PFSK-1 (cell line): ENCODE data around the gene CALCOCO2.

Experiments
- POLR2AphosphoS5 ChIP-seq: IDR thresholded peaks from 2 replicates; pipeline ENCODE4 v1.6.1; 2012; ENCODE audit warnings: low read depth, mild to moderate bottlenecking, control low read depth, low read length, moderate library complexity
- SIN3A ChIP-seq: IDR thresholded peaks from 2 replicates; pipeline ENCODE4 v1.6.1; 2012; ENCODE audit warnings: mild to moderate bottlenecking, low read length, moderate library complexity, borderline replicate concordance; ENCODE audit not compliant: insufficient read depth
- TAF1 ChIP-seq: IDR thresholded peaks from 2 replicates; pipeline ENCODE4 v1.6.1; 2012; ENCODE audit warnings: low read length, control low read depth, borderline replicate concordance; ENCODE audit not compliant: insufficient read depth
- TF ChIP-seq, protein P1 (sequence below), 2 experiments: IDR thresholded peaks; 2 replicates each; pipeline versions ENCODE4 v1.6.1 to v1.8.0; 2011 to 2012; ENCODE audit warnings: low read depth in 2 of 2, low read length in 2 of 2, control low read depth in 1 of 2, inconsistent platforms in 1 of 2, mild to moderate bottlenecking in 1 of 2, moderate library complexity in 1 of 2; ENCODE audit not compliant: insufficient read depth in 1 of 2

DNA sequence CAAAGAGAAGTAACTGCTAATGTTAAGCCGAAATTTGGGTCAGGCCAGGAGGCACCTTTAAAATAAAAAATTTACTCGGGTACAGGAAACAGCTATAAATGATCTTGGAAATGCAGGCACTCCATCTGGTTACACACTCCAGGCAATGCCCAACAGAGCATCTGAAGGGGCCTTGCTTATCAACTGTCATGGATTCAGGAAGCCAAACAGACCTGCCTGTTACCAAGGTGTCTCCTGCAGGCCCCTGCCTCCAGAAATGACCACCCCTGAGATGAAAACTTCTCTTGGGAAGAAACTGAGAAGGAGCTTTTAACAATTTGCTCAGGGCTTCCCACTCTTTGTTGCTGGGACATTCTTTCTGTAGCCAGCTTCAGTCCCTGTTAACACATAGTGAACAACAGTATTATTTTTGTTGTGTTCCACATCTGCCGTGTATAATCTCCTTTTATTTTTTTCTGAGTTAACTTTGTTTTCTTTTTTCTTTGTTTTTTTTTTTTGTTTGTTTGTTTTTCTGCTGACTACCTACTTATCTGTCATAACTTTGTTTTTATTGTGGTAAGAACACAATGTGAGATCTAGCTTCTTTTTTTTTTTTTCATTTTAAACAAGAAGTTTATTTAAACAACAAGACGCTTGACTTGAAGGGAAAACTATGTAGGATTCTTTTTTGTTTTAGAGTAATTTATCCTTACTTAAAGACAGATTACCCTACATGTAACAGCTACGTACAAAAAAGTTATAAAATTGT lies 43.0 kb downstream of the CALCOCO2 start:
- TF ChIP-seq POLR2AphosphoS5, result no peak
- TF ChIP-seq, protein P1, sequence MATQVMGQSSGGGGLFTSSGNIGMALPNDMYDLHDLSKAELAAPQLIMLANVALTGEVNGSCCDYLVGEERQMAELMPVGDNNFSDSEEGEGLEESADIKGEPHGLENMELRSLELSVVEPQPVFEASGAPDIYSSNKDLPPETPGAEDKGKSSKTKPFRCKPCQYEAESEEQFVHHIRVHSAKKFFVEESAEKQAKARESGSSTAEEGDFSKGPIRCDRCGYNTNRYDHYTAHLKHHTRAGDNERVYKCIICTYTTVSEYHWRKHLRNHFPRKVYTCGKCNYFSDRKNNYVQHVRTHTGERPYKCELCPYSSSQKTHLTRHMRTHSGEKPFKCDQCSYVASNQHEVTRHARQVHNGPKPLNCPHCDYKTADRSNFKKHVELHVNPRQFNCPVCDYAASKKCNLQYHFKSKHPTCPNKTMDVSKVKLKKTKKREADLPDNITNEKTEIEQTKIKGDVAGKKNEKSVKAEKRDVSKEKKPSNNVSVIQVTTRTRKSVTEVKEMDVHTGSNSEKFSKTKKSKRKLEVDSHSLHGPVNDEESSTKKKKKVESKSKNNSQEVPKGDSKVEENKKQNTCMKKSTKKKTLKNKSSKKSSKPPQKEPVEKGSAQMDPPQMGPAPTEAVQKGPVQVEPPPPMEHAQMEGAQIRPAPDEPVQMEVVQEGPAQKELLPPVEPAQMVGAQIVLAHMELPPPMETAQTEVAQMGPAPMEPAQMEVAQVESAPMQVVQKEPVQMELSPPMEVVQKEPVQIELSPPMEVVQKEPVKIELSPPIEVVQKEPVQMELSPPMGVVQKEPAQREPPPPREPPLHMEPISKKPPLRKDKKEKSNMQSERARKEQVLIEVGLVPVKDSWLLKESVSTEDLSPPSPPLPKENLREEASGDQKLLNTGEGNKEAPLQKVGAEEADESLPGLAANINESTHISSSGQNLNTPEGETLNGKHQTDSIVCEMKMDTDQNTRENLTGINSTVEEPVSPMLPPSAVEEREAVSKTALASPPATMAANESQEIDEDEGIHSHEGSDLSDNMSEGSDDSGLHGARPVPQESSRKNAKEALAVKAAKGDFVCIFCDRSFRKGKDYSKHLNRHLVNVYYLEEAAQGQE (IDR thresholded peaks at IDR 0.05; ENCODE audit: insufficient read depth in 1 of 2, low read depth in 2 of 2, low read length in 2 of 2), result no peak
- no peak for TF ChIP-seq SIN3A
- TF ChIP-seq TAF1, result no peak
